SU-DHL-6 (cell line): ENCODE measurements around the gene COX19.

ENCODE experiments used
- CTCF ChIP-seq: fragments of 200-600 bp; sonication (generic); IDR thresholded peaks from one replicate; pipeline ENCODE4 v1.5.1; 2017; ENCODE audit warnings: antibody characterized with exemption, mild to moderate bottlenecking, low read length, moderate library complexity; ENCODE audit not compliant: insufficient read depth, poor library complexity, severe bottlenecking
- EZH2phosphoT487 ChIP-seq: fragments of 200-600 bp; sonication (generic), shearing (Covaris generic); conservative IDR thresholded peaks from 2 replicates; pipeline ENCODE4 v1.6.1; 2018; ENCODE audit warnings: mild to moderate bottlenecking, antibody characterized with exemption, low read length, moderate library complexity, mixed read lengths

DNA sequence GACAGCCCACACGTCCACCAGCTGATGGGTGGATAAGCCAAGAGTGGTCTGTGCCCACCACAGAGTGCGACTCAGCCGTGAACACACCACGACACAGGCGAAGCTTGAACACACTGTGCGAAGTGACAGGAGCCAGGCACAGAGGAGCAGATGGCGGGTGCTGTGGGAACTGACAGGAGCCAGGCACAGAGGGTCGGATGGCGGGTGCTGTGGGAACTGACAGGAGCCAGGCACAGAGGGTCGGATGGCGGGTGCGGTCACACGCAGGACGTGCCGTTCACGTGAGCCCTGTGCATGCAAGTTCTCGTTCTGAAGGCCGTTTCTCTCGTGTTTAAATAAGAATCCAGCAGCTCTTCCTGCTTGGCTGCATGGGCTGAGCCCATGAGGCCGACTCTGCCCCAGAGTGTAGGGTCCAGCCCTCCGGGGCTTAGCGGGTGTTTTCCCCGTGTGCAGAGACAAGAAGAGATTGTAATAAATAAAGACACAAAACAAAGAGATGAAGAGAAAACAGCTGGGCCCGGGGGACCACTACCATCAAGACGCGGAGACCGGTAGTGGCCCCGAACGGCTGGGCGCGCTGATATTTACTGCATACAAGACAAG lies 15.0 kb downstream of the COX19 start:
- TF ChIP-seq CTCF (no peak), EZH2phosphoT487 (no peak)
